Stomach (tissue), 9 donors: ENCODE data around the gene AGAP1. TPM values are rescaled to one million over a fixed set of nuclear protein-coding genes. Genes with fewer than 3 reads are reported as not detected.
A peak's percentile ranks its signal among the peaks of the same experiment; 100 is the strongest.

Experiments used
- DNase-seq, 2 donors: peaks; one replicate each; pipeline versions ENCODE4 v3.0.0 to v3.0.0-alpha.2; 2013 to 2019
- H3K27ac ChIP-seq, 5 donors: fragments of 200-600 bp in 4 of 5; sonication (generic) in 4 of 5; one replicate each; pipeline ENCODE4 v1.5.1; 2013 to 2019; ENCODE audit warnings: mild to moderate bottlenecking in 1 of 5, moderate library complexity in 1 of 5
- H3K27me3 ChIP-seq, 3 donors: fragments of 200-600 bp; sonication (generic); one replicate each; pipeline ENCODE4 v1.5.1; 2017 to 2019; ENCODE audit warnings: mixed run types in 1 of 3
- H3K36me3 ChIP-seq, 4 donors: fragments of 200-600 bp; sonication (generic); 1 replicate in 3 of 4; 2 replicates in 1 of 4; pipeline ENCODE4 v1.5.1; 2016 to 2019
- H3K4me1 ChIP-seq, 4 donors: fragments of 200-600 bp; sonication (generic); one replicate each; pipeline ENCODE4 v1.5.1; 2016 to 2019
- H3K4me3 ChIP-seq, 4 donors: fragments of 200-600 bp; sonication (generic) in 3 of 4; one replicate each; pipeline ENCODE4 v1.5.1; 2016 to 2019; ENCODE audit warnings: mild to moderate bottlenecking in 1 of 4
- H3K9me3 ChIP-seq, 4 donors: fragments of 200-600 bp; sonication (generic); one replicate each; pipeline ENCODE4 v1.5.1; 2016 to 2019
- EP300 ChIP-seq: sonication (generic); formaldehyde crosslinking; IDR thresholded peaks from one replicate; pipeline ENCODE4 v1.6.1; 2017; ENCODE audit warnings: antibody characterized with exemption
- POLR2A ChIP-seq, 4 donors: fragments of 450-650 bp; IDR thresholded peaks; one replicate each; pipeline ENCODE4 v1.6.1; 2016; ENCODE audit warnings: antibody characterized with exemption in 4 of 4, control low read depth in 2 of 4, mild to moderate bottlenecking in 1 of 4, moderate library complexity in 1 of 4
- POLR2AphosphoS5 ChIP-seq, 3 donors: sonication (generic); formaldehyde crosslinking; IDR thresholded peaks; one replicate each; pipeline ENCODE4 v1.6.1; 2016; ENCODE audit warnings: antibody characterized with exemption in 3 of 3
- WGBS, 5 donors: extraction: QIAGEN DNeasy Blood & Tissue Kit in 3 of 5; methylation state at CpG; one replicate each; pipeline versions ENCODE4 v1.1.5 to v1.1.7; 2013 to 2018; 5-methylcytosine and 5-hydroxymethylcytosine counted together
- intact Hi-C: fragments of 100-400 bp; cut with DNase I; formaldehyde crosslinking; loops from one replicate; pipeline ENCODE4 v1.15.1; 2023; ENCODE audit warnings: low total_unique reads
- polyA plus RNA-seq, 3 donors: library from polyadenylated mRNA; stranded (reverse); fragments of 200-250 nt; gene quantifications; one replicate each; pipeline ENCODE4 v1.2.3, GENCODE V29; 2013
- total RNA-seq, 5 donors: library from RNA; depleted of rRNA; stranded (reverse); fragments of >200 nt; gene quantifications; one replicate each; pipeline versions ENCODE4 v1.1.0 to v1.2.3, GENCODE V29; 2014 to 2016
- TF ChIP-seq, protein P1 (sequence below), 7 experiments: fragments of 450-650 bp in 4 of 7; fragments of 200-600 bp in 3 of 7; sonication (generic) in 3 of 7; IDR thresholded peaks; one replicate each; pipeline ENCODE4 v1.5.1; 2016 to 2019; ENCODE audit warnings: antibody characterized with exemption in 7 of 7, control low read depth in 2 of 7, mild to moderate bottlenecking in 1 of 7
- donor health status: healthy with polysubstance abuse.
- donor health status: Bipolar disorder and iron deficiency.
- donor health status: healthy.

AGAP1 gene
- total and polyA plus RNA-seq, 8 donors = 4.2 to 139 (median 35.0) TPM

DNA sequence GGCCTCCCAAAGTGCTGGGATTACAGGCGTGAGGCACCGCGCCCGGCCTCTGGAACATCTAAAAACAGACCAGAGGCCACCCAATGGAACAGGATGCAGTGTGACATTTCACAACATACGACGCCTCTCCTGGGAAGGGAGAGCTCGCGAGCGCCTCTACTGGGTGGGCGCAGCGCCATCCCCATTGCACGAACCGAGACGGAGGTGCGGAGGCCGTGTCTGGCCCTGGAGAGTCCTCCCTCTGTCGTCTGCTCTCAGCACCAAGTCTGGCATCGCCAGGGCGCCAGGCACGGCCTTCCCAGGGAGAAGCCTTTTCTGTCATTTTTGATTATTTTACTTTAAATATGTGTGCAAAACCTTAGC, 683.7 kb downstream of the AGAP1 start:
- intact Hi-C loops = no loop called here
- H3K4me3 ChIP-seq = peak overlapping the region in 2 of 4 donors; percentile 39 to 40
- WGBS, 5 donors = 9 to 14% (median 12%) methylated on average over 20 of the region's 20 CpGs
- TF ChIP-seq POLR2AphosphoS5 (IDR thresholded peaks at IDR 0.05) = no peak
- TF ChIP-seq POLR2A (IDR thresholded peaks at IDR 0.05) = no peak
- no peak for TF ChIP-seq EP300
- TF ChIP-seq, protein P1, sequence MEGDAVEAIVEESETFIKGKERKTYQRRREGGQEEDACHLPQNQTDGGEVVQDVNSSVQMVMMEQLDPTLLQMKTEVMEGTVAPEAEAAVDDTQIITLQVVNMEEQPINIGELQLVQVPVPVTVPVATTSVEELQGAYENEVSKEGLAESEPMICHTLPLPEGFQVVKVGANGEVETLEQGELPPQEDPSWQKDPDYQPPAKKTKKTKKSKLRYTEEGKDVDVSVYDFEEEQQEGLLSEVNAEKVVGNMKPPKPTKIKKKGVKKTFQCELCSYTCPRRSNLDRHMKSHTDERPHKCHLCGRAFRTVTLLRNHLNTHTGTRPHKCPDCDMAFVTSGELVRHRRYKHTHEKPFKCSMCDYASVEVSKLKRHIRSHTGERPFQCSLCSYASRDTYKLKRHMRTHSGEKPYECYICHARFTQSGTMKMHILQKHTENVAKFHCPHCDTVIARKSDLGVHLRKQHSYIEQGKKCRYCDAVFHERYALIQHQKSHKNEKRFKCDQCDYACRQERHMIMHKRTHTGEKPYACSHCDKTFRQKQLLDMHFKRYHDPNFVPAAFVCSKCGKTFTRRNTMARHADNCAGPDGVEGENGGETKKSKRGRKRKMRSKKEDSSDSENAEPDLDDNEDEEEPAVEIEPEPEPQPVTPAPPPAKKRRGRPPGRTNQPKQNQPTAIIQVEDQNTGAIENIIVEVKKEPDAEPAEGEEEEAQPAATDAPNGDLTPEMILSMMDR (IDR thresholded peaks at IDR 0.05) = no peak
- no peaks in the 10 kb centered on the region for H3K9me3 ChIP-seq
- DNase-seq = peak in 1 of 2 donors; percentile 71
- peaks cover 37 to 100% (median 86%) of the 10 kb centered on the region in 3 donors for H3K27me3 ChIP-seq
- peaks cover 20 to 33% (median 28%) of the 10 kb centered on the region in 4 donors for H3K4me1 ChIP-seq
- no peaks in the 10 kb centered on the region for H3K36me3 ChIP-seq
- no peak overlapping the region for H3K27ac ChIP-seq

DNA sequence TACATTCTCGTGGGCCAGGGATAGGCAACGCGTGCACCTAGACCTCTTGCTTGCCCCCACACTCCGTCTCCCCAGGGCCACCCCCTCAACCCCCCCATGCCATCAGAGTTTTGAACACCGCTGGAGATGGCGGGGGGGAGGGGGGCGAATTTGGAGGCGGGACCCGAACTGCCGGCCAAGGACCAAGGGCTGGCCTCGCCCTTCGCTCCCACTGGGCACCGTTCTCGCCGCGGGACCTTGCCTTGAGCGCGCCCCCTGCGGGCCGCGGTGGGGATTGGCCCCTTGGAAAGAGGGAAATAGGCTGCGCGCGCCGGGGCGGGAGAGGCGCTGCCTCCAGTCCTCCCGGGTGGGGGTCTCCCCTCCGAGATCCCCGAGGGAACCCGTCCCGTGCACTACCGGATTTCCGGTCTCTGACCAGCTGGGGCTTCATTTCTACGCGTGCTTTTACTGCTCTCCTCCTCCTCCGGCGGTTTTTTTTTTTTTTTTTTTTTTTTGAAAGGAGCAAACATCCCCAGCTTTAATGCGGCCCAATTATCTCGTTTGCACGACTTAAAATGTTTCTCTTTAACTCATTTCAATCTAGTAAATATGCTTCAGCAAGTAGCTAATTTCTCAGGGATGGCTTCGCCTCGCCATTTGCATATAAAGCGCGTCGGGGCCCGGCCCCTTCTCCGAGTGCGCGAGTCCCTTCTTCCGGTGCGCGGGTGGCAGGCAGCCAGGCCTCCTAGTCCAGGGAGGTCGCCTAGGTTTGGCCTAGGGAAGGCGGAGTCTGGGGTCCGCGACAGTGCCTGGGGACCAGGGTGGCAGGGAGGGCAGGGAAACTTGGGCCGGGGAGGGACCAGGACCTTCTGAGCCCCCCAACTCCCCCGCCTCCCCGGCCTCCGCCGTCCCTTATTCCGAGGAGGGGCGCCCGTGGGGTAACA, 684.4 kb downstream of the AGAP1 start:
- H3K36me3 ChIP-seq = no peaks in the 10 kb centered on the region
- H3K9me3 ChIP-seq = no peaks in the 10 kb centered on the region
- 3 to 6% (median 4%) methylated on average over 60 to 65 of the region's 65 CpGs for WGBS, 5 donors
- no peak for TF ChIP-seq POLR2A (IDR thresholded peaks at IDR 0.05)
- TF ChIP-seq POLR2AphosphoS5 (IDR thresholded peaks at IDR 0.05) = peak in 1 of 3 donors; percentile 15
- no peak for TF ChIP-seq EP300
- TF ChIP-seq, protein P1 (IDR thresholded peaks at IDR 0.05) = peak in 4 of 7 experiments; percentile 49 to 66 (median 64)
- intact Hi-C loops = no loop called here
- no peak overlapping the region for H3K27ac ChIP-seq
- peak overlapping the region; percentile 24 to 40 (median 34) for H3K4me3 ChIP-seq
- H3K27me3 ChIP-seq = peaks cover 31 to 100% (median 79%) of the 10 kb centered on the region in 3 donors
- peak; percentile 60 to 83 for DNase-seq
- H3K4me1 ChIP-seq = peaks cover 20 to 26% (median 25%) of the 10 kb centered on the region in 4 donors

DNA sequence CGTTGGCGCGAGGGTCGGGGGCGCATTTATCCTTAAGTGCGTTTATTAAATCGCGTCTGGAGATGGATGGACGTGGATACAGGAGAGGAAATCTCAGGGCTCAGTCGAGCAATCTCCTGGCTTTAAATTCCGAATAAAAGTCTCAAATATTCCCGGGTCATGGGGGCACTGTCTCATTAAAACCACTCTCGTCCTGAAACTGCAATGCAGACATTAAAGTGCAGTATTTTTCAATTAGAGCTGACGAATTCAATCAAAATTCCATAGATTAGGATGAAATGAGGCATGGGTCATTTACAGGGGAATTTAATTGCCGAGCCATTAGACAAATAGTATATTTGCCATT, 685.0 kb downstream of the AGAP1 start:
- Histone ChIP-seq H3K9me3 (no peaks in the 10 kb centered on the region), H3K4me3 (peak overlapping the region in 3 of 4 donors; percentile 24 to 40 (median 39)), H3K27me3 (peaks cover 31 to 100% (median 73%) of the 10 kb centered on the region in 3 donors), H3K27ac (no peak overlapping the region), H3K36me3 (no peaks in the 10 kb centered on the region), H3K4me1 (peaks cover 20 to 24% (median 24%) of the 10 kb centered on the region in 4 donors)
- WGBS, 5 donors = 4 to 11% (median 6%) methylated on average over 15 of the region's 15 CpGs
- no peak for DNase-seq
- intact Hi-C loops = no loop called here
- TF ChIP-seq POLR2A (IDR thresholded peaks at IDR 0.05) = no peak
- TF ChIP-seq POLR2AphosphoS5 (IDR thresholded peaks at IDR 0.05) = no peak
- TF ChIP-seq EP300 = no peak
- TF ChIP-seq, protein P1 (IDR thresholded peaks at IDR 0.05) = no peak

DNA sequence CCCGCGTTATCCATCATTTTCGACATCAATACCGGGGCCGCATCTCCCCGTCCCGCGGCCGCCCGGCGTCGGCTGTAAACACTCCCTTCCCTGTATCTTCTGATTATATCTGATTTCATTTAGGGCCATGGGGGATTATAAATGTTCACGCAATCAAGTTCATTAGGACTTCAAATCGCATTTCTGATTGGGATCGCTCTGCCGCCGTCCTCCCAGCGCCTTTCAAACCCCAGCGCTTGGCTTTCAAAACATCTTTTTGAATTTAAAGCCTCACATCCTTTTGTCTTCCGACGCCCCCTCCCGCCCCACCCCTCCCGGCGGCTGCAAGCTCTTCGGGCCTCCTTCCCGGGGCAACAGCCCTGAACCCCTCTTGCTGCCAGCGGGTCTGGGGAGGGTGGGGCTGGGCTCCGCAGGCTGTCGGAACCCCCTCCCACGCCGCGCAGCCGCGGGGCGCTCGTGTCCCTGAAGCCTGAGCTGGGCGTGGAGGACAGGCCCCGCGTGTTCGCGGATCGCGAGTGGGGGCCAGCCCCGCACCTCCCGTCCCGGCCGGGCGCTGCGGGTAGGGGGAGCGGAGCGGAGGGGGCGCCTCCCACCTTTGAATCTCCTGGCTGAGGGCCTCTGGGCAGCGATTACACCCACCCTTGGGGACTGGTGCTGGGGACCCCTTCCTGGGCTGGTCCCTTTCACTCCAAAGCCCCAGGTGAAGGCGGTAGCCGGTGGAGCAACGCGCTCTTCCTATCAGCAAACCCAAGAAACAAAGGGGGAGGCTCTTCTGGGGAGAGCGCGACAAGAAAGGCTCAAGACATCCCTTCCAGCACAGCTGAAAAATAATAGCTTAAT, 685.6 kb downstream of the AGAP1 start:
- H3K4me3 ChIP-seq = no peak overlapping the region
- H3K27ac ChIP-seq = no peak overlapping the region
- no peak for TF ChIP-seq EP300
- no peak for TF ChIP-seq POLR2AphosphoS5 (IDR thresholded peaks at IDR 0.05)
- TF ChIP-seq, protein P1 (IDR thresholded peaks at IDR 0.05) = no peak
- TF ChIP-seq POLR2A (IDR thresholded peaks at IDR 0.05) = no peak
- H3K4me1 ChIP-seq = peaks cover 20 to 24% (median 24%) of the 10 kb centered on the region in 4 donors
- peaks cover 28 to 100% (median 67%) of the 10 kb centered on the region in 3 donors for H3K27me3 ChIP-seq
- WGBS, 5 donors = 4 to 9% (median 8%) methylated on average over 36 to 59 of the region's 59 CpGs
- peaks cover 0 to 4% (median 0%) of the 10 kb centered on the region in 4 donors for H3K9me3 ChIP-seq
- H3K36me3 ChIP-seq = no peaks in the 10 kb centered on the region
- intact Hi-C loops = no loop called here
- DNase-seq = no peak
